Measurements from ENCODE around the gene HOXC9. TPM values are rescaled to one million over a fixed set of nuclear protein-coding genes. Genes with fewer than 3 reads are reported as not detected.
A peak's percentile ranks its signal among the peaks of the same experiment; 100 is the strongest.

HOXC9 gene
- total RNA-seq, 1 donor from 2014 or later = 0.68 TPM

DNA sequence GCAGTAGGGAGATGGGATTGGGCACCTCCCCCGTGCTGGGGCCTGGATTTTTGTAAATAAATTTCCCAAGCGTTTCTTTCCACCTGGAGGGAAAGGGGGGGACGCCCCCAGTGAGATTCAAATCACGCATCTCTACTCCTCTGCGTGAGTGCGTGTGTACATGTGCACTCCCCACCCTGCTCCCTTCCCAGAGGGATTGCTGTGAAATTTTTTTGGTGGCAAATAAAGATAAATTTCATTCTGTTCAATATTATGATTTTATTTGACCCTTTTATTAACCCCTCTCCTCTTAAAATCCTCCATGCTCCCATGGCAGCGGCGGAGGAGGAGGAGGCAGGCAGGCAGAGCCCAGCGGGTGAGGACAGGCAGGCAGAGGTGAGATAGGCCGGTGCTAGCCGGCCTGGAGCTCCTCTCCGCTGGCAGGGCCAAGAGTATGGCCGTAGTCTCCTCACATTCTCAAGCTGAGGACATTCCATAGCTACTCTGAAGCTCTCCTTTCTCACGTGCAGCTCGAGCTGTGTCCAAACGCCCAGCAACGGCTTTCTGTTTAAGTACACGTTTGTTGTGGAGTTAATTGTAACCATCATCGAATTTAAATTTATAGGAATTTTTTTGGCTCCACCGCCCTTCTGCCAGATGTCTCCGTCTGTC is 23.7 kb upstream of the HOXC9 start:
- DNase-seq = no peak

DNA sequence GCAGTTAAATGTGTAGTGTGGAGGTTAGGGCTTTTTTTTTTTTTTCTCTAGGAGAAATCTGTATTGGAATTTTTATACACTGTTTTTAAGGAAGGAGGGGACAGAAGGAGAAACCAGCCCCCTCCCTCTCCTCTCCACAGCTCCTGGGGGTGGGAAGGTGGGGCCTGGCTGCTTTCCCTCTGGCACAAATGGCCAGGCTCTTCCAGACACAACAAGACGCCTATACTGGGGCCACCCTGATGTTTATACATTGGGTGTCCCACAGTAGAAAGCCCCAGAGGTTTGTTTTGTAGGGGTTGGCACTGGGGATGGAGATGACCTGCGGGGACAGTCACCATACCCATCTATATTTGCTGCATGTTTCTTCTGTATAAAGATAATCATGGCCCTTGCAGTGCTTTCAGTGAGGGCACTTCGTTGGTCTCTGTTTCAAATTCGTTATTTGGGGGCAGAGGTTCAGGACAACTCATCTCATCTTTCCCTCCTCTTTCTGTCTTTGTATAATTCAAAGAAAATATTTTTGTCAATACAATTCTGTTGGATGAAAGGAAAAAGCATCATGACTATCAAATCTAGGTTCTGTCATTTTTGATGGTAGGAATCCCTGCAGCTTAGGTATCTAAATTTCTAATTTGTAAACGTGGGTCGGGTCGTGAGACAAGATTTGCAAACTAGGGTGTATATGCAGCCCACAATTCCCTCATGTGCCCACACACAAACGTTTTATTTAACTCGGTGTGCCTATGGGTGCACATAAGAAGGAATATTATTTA is 23.0 kb upstream of the HOXC9 start:
- no peak for DNase-seq

DNA sequence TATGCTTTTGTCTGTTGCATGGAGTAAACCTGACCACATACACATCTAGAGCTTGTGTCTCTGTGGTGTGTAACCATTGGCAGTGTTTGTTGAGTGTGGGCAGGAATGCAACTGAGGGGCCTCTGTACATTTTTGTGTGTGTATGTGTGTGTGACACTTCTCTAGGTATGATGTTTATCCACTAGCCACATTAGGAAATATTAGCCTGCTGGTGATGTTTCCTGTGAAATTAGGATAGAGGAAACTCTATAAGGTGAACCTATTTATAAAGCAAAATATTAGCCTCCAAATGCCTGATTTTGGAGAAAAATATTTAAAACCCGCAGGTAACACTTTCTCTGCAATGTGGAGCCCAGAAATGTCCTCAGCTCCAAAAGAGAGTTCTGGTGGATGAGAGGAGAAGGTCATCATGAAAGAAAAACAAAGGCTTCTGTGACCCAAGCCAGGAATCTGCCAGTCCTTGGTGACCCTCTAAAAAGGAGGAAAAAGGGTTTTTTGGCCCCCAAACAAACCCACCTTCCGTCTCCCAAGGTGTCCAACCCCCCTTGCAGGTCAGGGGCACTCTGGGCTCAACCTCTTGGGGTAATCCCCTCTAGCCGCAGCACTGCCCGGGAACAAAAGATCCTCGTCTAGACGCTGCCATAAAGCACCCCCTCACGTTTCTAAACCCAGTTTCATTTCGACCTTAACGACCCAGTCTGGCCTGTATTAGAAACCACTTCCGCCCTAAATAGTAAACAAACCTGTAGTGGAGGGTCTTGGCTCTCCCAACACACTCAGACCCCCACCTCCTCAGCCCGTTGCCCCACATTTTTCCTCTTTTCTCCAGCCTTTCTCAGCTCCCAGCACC is 22.1 kb upstream of the HOXC9 start:
- no peak for DNase-seq

DNA sequence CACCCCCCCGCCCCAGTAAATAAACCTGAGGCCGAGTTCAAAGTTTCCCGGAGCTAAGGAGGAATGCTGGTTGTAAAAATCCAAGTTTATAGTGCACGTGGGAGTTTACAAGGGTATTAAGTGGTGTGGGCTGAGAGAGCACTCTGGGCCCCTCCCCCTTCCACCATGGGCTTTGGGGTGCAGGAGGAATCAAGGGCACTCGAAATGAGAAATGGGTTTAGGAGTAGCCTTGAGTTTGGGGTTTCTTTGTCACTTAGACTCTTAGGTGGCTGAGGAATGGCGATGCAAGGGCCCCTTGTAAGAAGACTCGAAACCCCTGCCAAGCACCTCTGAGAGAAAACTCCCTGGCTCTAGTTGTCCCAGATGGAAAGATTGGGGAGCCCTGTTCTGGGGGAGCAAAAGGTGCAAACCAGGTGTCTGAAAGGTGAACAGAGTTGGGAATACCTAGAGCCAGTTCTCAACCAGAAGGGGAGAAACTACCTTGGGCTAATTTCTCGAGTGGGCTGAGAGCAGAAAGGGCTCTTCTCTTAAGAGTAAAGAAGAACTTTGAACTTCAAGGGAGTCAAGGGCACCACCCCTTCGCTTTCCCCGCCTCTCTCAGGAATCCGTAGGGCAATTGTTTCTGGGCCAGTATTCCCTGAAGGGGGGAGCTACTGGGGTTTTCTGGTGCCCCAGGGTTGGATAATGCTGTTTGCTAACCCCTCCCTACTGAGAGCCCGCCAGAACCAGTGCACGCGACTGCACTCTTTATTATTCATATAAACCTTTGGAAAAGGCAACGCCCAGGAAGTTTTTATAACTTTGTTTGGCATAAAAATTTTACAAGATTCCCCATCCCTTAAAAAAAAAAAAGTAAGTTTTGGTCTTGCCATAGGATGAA is 21.2 kb upstream of the HOXC9 start:
- DNase-seq = no peak

DNA sequence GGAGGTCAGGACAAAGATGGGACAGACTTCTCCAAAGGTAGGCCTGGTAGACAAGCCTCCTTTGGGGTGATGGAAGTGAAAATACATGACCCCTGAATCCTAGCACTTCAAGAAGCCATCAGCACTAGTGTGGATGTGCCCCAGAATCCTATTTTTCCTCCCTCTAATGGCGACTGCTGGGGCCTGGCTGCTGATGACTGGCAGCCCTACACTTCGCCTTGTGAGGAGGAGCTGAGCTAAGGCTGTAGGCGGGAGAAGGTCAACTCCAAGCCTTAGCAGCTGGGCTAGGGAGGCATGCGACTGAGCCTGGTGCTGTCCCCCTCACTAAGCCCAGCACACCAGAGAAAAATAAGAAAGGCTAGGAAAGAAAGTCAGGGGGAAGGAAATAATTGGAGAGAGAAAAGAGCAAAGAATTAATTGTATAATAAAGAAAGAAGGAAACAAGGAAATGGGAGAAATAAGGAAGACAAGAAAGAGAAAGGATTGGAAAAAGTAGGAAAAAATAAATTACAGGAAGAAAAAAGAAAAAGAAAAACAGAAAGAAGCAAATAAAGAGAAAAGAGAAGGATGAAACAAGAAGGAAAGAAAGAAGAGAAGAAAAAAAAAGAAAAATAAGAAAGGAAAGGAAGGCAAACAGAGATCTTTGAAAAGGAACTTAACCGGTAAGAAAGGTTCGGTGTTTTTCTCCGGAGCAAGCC is 19.7 kb upstream of the HOXC9 start:
- DNase-seq = no peak

DNA sequence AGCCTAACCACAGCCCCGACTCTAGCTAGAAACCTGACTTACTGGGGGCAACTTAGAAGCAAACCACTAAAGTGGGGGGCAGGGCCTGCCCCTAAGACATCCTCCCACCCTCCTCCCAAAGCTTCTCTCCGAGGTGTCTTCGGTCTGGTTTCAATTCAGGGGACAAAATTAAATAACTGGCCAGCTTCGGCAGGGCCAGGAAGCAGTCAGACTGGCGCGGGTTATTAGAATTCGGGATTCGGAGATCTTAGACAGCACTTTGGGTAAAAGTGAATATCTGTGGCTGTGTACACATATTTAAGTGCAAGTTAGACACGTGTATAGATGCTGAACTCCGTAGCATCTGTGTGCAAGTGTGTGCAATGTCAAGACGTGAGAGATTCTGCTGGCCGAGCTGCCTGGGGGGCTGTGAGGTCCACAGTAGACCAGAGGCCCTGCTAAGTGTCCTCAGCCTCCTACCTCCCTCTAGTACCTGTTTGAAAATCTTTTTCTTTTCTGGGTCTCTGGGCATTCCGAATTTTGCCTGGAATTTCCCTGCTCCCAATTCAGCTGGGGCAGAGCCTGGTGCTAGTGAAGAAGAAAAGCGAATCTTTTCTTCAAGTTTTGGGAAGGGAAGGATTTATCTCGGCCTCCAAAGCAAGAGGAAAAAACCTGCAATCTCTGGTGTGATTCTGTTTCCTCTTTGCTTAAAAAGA is 19.0 kb upstream of the HOXC9 start:
- no peak for DNase-seq

DNA sequence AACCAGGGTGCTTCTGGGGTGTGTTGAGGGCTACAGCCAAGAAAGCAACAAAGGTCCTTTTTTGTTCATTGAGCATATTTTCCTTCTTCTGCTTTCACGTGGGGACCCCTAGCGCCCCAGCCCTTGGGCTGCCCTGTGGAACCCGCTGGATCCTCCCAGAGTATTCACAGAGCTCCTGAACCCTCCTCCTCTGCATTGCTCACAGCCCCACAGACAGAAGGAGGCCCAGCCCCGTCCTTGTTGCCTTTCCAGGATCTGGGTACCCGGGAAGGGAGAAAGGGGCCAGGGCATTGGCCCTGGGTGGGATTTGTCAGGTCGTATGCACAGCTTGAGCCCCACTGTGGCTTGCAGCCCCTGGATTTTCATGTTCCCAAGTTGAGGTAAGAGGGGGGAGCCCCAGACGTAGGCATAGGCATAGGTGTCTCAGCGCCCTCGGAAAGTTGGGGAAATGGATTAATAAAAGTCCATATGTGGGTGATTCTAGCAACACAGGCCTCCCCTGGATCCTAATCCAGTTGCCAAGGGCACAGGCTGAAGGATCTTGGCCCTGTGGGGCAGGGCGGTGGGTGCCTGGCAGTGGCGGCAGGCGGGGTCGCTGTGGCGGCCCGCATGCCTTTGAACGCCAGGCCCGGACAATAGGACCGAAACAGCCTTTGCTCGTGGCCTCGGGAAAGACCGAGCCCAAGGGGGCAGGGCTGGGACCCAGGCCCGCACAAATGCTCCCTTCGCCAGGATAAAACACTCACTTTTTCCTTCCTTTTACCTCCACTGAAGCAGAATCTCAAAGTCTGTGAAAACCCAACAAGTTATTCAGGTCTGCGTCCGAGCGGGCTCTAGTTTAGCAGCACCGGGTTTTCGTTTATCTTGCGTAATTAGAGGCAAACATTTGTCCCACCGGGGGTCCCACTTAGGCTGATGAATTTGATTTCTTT is 18.1 kb upstream of the HOXC9 start:
- DNase-seq = no peak

DNA sequence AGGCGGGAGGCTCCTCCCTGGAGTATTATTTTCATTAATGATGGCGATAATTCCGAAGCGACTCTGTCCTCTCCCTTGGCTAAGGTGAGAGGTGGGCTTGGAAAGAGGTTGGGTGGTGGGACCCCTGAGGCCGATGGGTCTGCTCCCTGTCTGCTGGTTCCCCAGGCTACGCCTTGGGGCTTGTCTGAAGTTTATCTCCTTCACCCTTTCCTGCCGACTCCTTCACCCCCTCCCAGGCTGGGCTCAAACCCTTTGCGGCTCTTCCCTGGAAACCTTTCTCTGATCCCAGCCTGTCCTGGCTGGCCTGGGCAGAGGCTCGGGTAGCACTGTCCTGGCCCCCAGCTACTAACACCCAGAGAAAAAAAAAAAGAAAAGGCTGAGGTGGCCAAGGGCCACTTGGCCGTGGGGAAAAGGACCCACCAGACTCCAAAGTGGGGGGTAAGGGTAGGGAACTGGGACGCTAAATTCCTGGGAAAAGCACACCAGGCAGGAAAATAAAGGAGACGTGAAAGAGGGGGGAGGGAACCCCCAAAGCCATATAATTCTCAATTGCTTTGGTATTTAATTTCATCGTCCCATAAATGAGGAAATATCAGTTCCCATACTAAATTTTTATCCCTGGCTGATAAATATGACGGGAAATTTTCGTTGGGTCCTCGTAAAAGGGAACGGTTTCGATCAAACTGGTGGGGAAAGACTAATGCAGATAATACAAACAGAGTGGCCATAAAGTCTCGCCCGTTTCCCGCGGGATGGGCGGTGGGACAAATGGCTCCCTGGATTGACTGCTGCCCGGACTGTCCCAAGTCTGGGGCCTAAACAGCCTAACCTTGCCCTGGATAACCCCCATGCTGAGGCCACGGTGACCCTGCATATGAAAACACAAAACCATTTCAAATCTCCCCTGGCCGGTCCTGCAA is 17.1 kb upstream of the HOXC9 start:
- no peak for DNase-seq

DNA sequence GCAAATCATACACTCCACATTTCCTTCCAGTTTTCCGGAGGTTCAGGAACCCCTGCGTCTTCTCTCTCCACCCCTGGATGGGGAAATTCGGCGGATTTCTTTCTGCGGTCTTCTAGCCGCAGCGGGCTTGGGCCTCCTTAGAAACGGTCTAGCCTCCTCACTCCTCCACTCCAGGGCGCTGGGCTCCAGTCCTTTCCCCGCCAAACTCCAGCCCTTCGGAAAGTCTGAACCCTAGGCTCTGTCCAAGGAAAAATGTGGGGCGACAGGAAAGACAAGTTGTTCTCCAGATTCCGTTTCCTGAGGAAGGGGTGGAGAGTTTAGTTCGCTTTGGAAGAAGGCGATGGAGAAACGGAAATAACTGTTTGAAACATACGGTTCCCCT is 16.4 kb upstream of the HOXC9 start:
- DNase-seq = no peak

DNA sequence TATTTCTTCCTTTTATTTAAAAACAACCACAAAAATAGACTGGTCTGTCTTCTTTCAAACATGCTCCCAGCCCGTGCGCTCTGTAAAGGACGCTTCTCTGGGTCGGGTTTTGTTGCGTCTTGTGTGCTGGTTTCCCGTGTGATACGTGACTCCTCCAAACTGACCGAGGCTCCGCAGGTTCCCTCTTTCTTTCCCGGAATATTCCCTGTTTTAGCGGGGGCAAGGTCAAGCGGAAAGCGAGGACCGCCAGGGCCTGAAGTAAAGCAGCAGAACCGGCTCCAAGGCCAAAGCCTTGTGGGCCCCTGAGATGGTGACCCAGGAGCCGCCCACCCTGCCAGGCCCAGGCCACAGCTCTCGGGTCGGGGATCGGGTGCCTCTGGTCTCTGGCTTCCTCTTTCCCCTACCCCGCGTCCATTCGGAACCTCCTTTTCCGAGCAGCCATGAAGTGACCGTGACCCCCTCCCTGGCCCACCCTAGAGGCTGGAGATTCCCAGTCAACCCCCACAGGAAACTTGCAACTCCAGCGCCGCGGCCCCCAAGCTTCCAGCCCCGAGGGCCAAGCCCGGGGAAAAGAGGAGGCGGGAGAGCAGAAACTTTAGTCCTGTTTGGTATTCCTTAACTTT is 15.9 kb upstream of the HOXC9 start:
- no peak for DNase-seq

DNA sequence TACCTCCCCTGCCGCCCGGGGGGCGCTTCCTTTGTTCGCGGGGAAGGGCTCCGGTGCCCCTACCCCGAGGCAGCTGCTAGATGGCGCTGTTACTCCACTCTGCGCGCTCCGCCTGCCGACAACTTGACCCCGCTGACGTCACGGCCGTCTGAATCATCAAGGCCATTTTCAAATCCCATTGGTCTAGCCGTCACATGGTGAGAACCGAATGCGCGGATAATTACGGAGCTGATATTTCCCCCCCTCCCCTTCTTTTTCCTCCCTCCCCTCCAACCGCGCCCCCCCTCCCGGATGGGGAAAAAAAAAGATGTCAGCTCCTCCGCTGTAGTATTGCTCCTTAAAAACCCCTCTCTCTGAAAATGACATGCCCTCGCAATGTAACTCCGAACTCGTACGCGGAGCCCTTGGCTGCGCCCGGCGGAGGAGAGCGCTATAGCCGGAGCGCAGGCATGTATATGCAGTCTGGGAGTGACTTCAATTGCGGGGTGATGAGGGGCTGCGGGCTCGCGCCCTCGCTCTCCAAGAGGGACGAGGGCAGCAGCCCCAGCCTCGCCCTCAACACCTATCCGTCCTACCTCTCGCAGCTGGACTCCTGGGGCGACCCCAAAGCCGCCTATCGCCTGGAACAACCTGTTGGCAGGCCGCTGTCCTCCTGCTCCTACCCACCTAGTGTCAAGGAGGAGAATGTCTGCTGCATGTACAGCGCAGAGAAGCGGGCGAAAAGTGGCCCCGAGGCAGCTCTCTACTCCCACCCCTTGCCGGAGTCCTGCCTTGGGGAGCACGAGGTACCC is 14.9 kb upstream of the HOXC9 start, which contains the start of gene HOXC10:
Gene HOXC10, plus strand, starts transcription at position 246 of the 791 bp plus-strand sequence. Its CDS starts 114 bp downstream, at position 360.
- DNase-seq = peak; percentile 82

DNA sequence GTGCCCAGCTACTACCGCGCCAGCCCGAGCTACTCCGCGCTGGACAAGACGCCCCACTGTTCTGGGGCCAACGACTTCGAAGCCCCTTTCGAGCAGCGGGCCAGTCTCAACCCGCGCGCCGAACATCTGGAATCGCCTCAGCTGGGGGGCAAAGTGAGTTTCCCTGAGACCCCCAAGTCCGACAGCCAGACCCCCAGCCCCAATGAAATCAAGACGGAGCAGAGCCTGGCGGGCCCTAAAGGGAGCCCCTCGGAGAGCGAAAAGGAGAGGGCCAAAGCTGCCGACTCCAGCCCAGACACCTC is 14.3 kb upstream of the HOXC9 start:
- no peak for DNase-seq

DNA sequence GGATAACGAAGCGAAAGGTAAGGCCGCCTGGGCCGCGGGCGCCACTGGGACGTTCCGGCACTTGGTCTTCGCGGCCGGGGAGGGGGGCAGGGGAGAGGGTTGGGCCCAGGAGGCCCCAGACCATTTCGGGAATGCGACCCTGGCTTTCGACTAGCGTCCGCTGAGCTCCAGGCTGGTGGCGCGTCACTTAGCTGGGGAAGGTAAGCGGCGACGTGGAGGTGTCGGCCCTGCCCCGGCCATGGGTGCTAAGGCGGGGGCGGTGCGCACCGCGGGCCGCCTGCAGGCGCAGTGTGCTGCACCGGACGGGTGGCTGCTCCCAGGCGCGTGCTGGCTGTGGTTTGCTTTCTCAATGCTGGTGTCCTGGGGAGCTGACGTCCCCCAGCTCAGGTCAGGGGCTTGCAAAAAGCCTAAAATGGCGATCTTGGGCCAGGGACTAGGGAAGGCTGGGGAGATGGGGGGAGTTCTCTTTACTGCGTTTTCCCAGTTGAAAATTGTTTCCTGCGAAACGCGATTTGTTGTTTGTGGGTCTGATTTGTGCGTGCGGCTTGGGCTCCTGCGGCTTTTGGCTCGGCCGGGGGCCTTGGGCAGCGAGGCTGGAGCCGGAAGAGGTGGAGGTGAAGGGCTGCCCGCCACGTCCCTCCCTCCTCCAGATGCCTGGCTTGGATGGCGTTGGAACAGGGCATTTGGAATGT is 13.8 kb upstream of the HOXC9 start:
- DNase-seq = no peak

DNA sequence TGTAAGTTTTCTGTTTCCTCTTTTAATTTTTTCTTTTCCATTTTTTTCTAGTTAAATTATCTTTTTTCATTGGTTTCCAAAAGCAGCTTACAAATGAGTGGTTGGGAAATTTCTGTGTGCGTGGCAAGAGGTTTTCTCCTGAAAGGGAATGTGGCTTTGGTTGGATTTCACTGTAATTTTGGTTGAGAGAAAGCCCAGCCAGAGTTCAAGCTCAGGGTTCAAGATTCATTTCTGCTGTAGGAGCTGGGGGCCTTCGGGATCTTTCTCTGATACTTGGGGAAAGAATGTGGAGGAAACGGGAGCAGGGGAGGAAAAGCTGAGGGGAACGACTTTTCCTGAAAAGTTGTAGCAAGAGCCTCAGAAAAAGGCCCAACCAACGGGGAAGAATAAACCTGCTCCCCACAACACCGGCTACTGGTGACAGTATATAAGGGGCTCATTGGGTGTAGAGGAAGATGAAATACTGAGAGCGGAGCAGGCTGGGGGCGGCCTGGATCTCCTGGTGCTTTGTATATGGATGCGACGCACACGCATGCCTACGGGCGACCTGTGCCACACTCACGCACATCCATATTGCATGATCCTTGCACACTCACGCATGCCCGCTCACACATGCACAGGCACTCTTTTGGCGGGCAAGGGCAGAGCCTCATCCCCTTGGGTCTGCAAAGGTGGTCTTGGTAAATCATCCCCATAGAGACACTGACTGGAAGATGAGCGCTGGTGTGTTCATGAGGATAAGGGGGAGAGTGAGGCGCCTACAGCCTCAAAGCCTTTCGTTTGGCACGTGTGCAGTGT is 13.1 kb upstream of the HOXC9 start:
- DNase-seq = no peak

DNA sequence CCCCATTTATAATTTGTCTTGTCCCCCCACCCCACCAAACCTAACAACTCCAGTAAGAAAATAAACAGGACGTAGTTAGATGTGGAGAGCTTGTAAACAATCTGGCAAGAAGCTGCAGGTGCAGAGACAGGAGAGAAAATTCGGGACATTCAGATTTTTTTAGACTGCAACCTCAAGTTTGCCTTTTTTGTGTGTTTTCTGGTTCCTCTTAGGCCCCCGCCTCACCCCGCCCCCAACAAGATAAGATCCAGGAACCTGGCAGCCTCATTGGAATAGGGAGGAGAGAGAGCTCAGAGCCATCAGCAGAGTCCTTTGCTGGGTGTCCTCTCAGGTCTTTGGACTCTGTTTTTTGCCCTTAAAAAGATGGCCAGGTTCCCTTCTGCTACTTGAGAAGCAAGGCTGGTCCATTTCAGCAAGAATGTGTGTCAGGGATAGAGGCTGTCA is 12.2 kb upstream of the HOXC9 start:
- no peak for DNase-seq

Measured in dermis blood vessel endothelial cell (primary cell).